ENCODE results near the gene LSM3. TPM values are rescaled to one million over a fixed set of nuclear protein-coding genes. Genes with fewer than 3 reads are reported as not detected.

The LSM3 gene
- total RNA-seq, 1 donor, result 5.1 TPM

- H3K27me3 ChIP-seq (ENCODE audit: insufficient read depth, low read length), result no peaks in the 10 kb centered on the region
- peaks cover 25% of the 10 kb centered on the region for H3K79me2 ChIP-seq (ENCODE audit: insufficient read depth, low read length)
- H2AFZ ChIP-seq (ENCODE audit: low read length), result no peak overlapping the region
- H3K4me1 ChIP-seq (ENCODE audit: insufficient read depth, low read length), result peaks cover 30% of the 10 kb centered on the region
- DNase-seq (ENCODE audit: insufficient read length, low spot score, missing footprints), result no peak
- peaks cover 67% of the 10 kb centered on the region for H3K36me3 ChIP-seq (ENCODE audit: insufficient read depth, low read length)
- H3K27ac ChIP-seq (ENCODE audit: low read depth, low read length), result peak overlapping the region; percentile 61
- no peak for TF ChIP-seq CTCF (IDR thresholded peaks at IDR 0.05; ENCODE audit: extremely low read depth, low read depth, low read length)
- no peak overlapping the region for H3K4me2 ChIP-seq (ENCODE audit: insufficient read depth, low read length)
- peaks cover 15% of the 10 kb centered on the region for H4K20me1 ChIP-seq (ENCODE audit: insufficient read depth, low read length)
- no peaks in the 10 kb centered on the region for H3K9me3 ChIP-seq (ENCODE audit: low read depth, low read length)
- no peak overlapping the region for H3K4me3 ChIP-seq (ENCODE audit: insufficient read depth, low read length)
Observed at GRCh38 chr3:14170531-14171159, 8.0 kb upstream of the LSM3 start.

GRCh38 chr3:14172496-14172895 is 6.1 kb upstream of the LSM3 start:
- H3K36me3 ChIP-seq (ENCODE audit: insufficient read depth, low read length), result peaks cover 53% of the 10 kb centered on the region
- H3K9me3 ChIP-seq (ENCODE audit: low read depth, low read length), result no peaks in the 10 kb centered on the region
- peaks cover 44% of the 10 kb centered on the region for H3K79me2 ChIP-seq (ENCODE audit: insufficient read depth, low read length)
- no peak for TF ChIP-seq CTCF (IDR thresholded peaks at IDR 0.05; ENCODE audit: extremely low read depth, low read depth, low read length)
- no peaks in the 10 kb centered on the region for H3K27me3 ChIP-seq (ENCODE audit: insufficient read depth, low read length)
- peaks cover 41% of the 10 kb centered on the region for H3K4me1 ChIP-seq (ENCODE audit: insufficient read depth, low read length)
- H3K4me3 ChIP-seq (ENCODE audit: insufficient read depth, low read length), result no peak overlapping the region
- H2AFZ ChIP-seq (ENCODE audit: low read length), result no peak overlapping the region
- no peak for DNase-seq (ENCODE audit: insufficient read length, low spot score, missing footprints)
- H3K4me2 ChIP-seq (ENCODE audit: insufficient read depth, low read length), result no peak overlapping the region
- no peak overlapping the region for H3K27ac ChIP-seq (ENCODE audit: low read depth, low read length)
- H4K20me1 ChIP-seq (ENCODE audit: insufficient read depth, low read length), result peaks cover 20% of the 10 kb centered on the region

DNA sequence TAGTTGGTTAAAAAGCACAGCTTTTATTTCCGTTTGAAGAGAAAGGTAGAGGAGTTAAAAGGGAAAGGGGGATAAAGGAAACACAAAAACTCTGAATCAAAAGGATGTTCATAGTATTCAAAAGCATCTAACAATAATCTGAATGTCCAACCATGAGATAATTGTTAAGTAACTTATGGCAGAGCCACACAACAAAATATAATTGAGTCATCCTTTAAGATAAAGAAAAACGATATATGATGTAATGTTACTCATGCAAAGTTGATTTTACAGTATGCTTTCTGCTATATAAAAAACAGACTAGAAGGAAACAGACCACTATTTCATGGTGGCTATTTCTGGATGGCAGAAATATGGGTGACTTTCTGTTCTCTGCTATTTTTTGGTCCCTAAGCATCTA is 4.1 kb upstream of the LSM3 start:
- no peak for DNase-seq (ENCODE audit: insufficient read length, low spot score, missing footprints)
- Histone ChIP-seq H3K4me1 (ENCODE audit: insufficient read depth, low read length) (peaks cover 50% of the 10 kb centered on the region), H3K4me2 (ENCODE audit: insufficient read depth, low read length) (peak overlapping the region; percentile 7), H3K4me3 (ENCODE audit: insufficient read depth, low read length) (no peak overlapping the region), H4K20me1 (ENCODE audit: insufficient read depth, low read length) (peaks cover 20% of the 10 kb centered on the region), H3K9me3 (ENCODE audit: low read depth, low read length) (no peaks in the 10 kb centered on the region), H3K27ac (ENCODE audit: low read depth, low read length) (peak overlapping the region; percentile 50), H2AFZ (ENCODE audit: low read length) (no peak overlapping the region), H3K79me2 (ENCODE audit: insufficient read depth, low read length) (peaks cover 59% of the 10 kb centered on the region), H3K27me3 (ENCODE audit: insufficient read depth, low read length) (no peaks in the 10 kb centered on the region), H3K36me3 (ENCODE audit: insufficient read depth, low read length) (peaks cover 33% of the 10 kb centered on the region)
- no peak for TF ChIP-seq CTCF (IDR thresholded peaks at IDR 0.05; ENCODE audit: extremely low read depth, low read depth, low read length)

- Histone ChIP-seq H3K27ac (ENCODE audit: low read depth, low read length) (peak overlapping the region; percentile 3), H3K27me3 (ENCODE audit: insufficient read depth, low read length) (no peaks in the 10 kb centered on the region), H2AFZ (ENCODE audit: low read length) (no peak overlapping the region), H3K4me2 (ENCODE audit: insufficient read depth, low read length) (peak overlapping the region; percentile 10), H3K79me2 (ENCODE audit: insufficient read depth, low read length) (peaks cover 66% of the 10 kb centered on the region), H4K20me1 (ENCODE audit: insufficient read depth, low read length) (peaks cover 17% of the 10 kb centered on the region), H3K36me3 (ENCODE audit: insufficient read depth, low read length) (peaks cover 23% of the 10 kb centered on the region), H3K4me1 (ENCODE audit: insufficient read depth, low read length) (peaks cover 47% of the 10 kb centered on the region), H3K9me3 (ENCODE audit: low read depth, low read length) (no peaks in the 10 kb centered on the region), H3K4me3 (ENCODE audit: insufficient read depth, low read length) (no peak overlapping the region)
- DNase-seq (ENCODE audit: insufficient read length, low spot score, missing footprints), result no peak
- TF ChIP-seq CTCF (IDR thresholded peaks at IDR 0.05; ENCODE audit: extremely low read depth, low read depth, low read length), result no peak
Observed at GRCh38 chr3:14175383-14176037, 3.1 kb upstream of the LSM3 start.

Data from osteoblast (primary cell).